Endothelial cell (in vitro differentiated cells): ENCODE measurements around the gene TMEM208. TPM values are rescaled to one million over a fixed set of nuclear protein-coding genes. Genes with fewer than 3 reads are reported as not detected.
A peak's percentile ranks its signal among the peaks of the same experiment; 100 is the strongest.

Experiments
- DNase-seq: peaks from one replicate; pipeline ENCODE4 v3.0.0; 2021; ENCODE audit warnings: low spot score
- H3K27ac Mint-ChIP-seq: one replicate; pipeline ENCODE4 v1.8.0; 2021; ENCODE audit warnings: mixed read lengths, inconsistent platforms; ENCODE audit not compliant: unreplicated experiment
- H3K27me3 Mint-ChIP-seq: one replicate; pipeline ENCODE4 v1.8.0; 2021; ENCODE audit warnings: mild to moderate bottlenecking, moderate library complexity, mixed read lengths, inconsistent platforms; ENCODE audit not compliant: unreplicated experiment
- H3K36me3 Mint-ChIP-seq: one replicate; pipeline ENCODE4 v1.8.0; 2021; ENCODE audit warnings: mild to moderate bottlenecking, low read depth, mixed read lengths, inconsistent platforms; ENCODE audit not compliant: unreplicated experiment
- H3K4me1 Mint-ChIP-seq: one replicate; pipeline ENCODE4 v1.8.0; 2021; ENCODE audit warnings: mild to moderate bottlenecking, mixed read lengths, inconsistent platforms; ENCODE audit not compliant: unreplicated experiment
- H3K4me3 Mint-ChIP-seq: one replicate; pipeline ENCODE4 v1.8.0; 2021; ENCODE audit warnings: mild to moderate bottlenecking, mixed read lengths, inconsistent platforms; ENCODE audit not compliant: unreplicated experiment
- H3K9me3 Mint-ChIP-seq: one replicate; pipeline ENCODE4 v1.8.0; 2021; ENCODE audit warnings: mixed read lengths, inconsistent platforms; ENCODE audit not compliant: unreplicated experiment
- CTCF ChIP-seq: fragments of 200-600 bp; sonication (generic); IDR thresholded peaks from one replicate; pipeline ENCODE4 v1.5.0; 2021; ENCODE audit warnings: antibody characterized with exemption; ENCODE audit not compliant: unreplicated experiment
- total RNA-seq: library from RNA; stranded (reverse); fragmentation: NEBNext Ultra II Directional; extraction: Animal tissue kit (Norgen Biotek cat#: 25700); gene quantifications from one replicate; pipeline ENCODE4 v1.2.1, GENCODE V29; 2021; ENCODE audit not compliant: unreplicated experiment

Gene TMEM208
- total RNA-seq, 1 donor from 2014 or later = 33.6 TPM

DNA sequence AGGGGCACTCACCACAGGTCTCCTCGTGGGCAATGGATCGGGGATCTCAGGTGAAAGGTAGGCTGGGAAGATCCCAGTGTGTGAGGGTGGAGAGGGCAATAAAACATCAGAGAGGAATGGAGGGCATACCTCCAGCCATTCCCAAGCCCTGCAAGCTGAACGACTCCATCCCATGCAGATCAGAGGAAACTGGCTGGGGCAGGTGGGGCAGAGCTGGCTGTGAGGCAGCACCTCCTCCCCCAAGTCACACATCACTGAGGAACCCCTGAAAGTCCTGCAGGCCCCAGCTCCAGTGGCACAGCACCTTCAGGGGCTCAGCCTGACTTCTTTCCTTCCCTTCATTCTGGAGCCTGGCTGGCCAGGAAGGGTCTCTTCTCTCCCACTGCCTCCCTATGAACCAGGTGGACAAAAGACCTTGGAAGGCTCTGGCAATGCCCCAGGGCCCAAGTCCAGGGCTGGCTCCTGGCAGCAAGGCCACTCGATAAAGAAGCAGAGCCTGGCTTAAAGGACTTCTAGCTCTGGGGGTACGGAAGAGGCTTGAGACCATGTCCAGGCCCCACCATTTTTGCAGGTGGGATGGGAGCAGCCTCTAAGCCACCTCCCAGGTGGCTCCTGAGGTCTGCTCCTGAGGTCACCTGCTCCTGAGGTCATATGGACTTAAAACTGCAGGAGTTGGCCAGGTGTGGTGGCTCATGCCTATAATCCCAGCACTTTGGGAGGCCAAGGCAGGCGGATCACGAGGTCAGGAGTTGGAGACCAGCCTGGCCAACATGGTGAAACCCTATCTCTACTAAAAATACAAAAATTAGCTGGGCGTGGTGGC lies 13.5 kb upstream of the TMEM208 start:
- Mint-ChIP-seq H3K36me3 (peaks cover 22% of the 10 kb centered on the region), H3K27me3 (peaks cover 37% of the 10 kb centered on the region), H3K27ac (peak overlapping the region; percentile 90), H3K4me1 (peaks cover 60% of the 10 kb centered on the region), H3K4me3 (peak overlapping the region; percentile 42), H3K9me3 (no peaks in the 10 kb centered on the region)
- no peak for DNase-seq
- no peak for TF ChIP-seq CTCF

- no peaks in the 10 kb centered on the region for H3K9me3 Mint-ChIP-seq
- H3K36me3 Mint-ChIP-seq = peaks cover 24% of the 10 kb centered on the region
- H3K27ac Mint-ChIP-seq = peak overlapping the region; percentile 99
- TF ChIP-seq CTCF = no peak
- no peak for DNase-seq
- peaks cover 35% of the 10 kb centered on the region for H3K27me3 Mint-ChIP-seq
- H3K4me1 Mint-ChIP-seq = peaks cover 67% of the 10 kb centered on the region
- H3K4me3 Mint-ChIP-seq = peak overlapping the region; percentile 62
Measured at GRCh38 chr16:67215706-67216105, 11.2 kb upstream of the TMEM208 start.

DNA sequence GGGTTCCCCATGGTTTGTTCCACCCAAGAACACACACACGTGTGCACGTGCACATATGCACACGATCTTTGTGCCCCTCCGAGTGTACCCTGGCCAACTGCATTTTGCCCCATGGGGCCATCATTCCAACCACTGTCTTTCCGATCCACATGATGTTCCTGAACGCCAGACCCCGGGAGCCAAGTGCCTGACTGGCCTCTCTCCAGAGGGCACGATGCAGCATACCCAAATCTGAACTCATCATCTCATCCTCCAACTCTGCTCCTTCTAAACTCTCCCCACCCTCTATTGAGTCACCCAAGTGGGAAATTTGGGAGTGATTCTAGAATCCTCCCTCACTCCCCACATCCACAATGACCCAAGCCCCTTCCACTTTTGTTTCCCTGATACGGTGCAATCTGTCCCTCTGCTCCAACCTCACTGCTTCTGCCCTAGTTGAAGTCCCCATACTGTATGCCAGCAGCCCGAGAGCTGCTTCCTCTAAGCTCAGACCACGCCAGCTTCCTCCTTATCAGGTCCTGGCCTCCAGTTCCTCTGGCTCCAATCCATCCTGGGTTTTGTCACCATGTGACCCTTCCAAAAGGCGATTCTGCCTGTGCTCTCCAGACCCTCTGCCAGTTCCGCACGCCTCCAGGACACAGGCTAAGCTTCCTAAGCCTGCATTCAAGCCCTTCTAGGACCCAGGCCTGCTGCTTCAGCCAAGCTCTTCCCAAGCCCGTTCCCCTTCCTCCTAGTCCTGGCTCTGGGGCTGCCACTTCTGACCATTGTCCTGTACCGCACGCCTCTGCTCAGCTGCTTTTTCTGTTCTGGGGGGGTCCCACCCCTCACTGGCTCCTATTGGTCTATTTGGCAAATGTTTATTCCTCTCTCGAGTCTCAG lies 10.1 kb upstream of the TMEM208 start:
- H3K36me3 Mint-ChIP-seq = peaks cover 28% of the 10 kb centered on the region
- H3K27me3 Mint-ChIP-seq = peaks cover 30% of the 10 kb centered on the region
- H3K4me1 Mint-ChIP-seq = peaks cover 60% of the 10 kb centered on the region
- H3K4me3 Mint-ChIP-seq = peak overlapping the region; percentile 57
- peak; percentile 50 for DNase-seq
- no peak for TF ChIP-seq CTCF
- H3K9me3 Mint-ChIP-seq = no peaks in the 10 kb centered on the region
- H3K27ac Mint-ChIP-seq = peak overlapping the region; percentile 99

- no peak for TF ChIP-seq CTCF
- peaks cover 67% of the 10 kb centered on the region for H3K4me1 Mint-ChIP-seq
- H3K4me3 Mint-ChIP-seq = no peak overlapping the region
- H3K27ac Mint-ChIP-seq = peak overlapping the region; percentile 55
- no peaks in the 10 kb centered on the region for H3K9me3 Mint-ChIP-seq
- no peak for DNase-seq
- H3K27me3 Mint-ChIP-seq = peaks cover 19% of the 10 kb centered on the region
- peaks cover 31% of the 10 kb centered on the region for H3K36me3 Mint-ChIP-seq
Measured at GRCh38 chr16:67223992-67224391, 2.9 kb upstream of the TMEM208 start.
